HEK293 (cell line): ENCODE measurements around the gene CNRIP1.

Experiments
- ATF2 ChIP-seq: fragments of 450-650 bp; formaldehyde crosslinking; IDR thresholded peaks from 2 replicates; pipeline ENCODE4 v1.5.1; 2016; ENCODE audit warnings: missing biosample characterization, missing genetic modification characterization, low read depth
- CTCF ChIP-seq: fragments of 450-650 bp; formaldehyde crosslinking; IDR thresholded peaks from 2 replicates; pipeline ENCODE4 v1.5.1; 2016; ENCODE audit warnings: missing biosample characterization, missing genetic modification characterization
- PBX3 ChIP-seq: sonication (generic); formaldehyde crosslinking; IDR thresholded peaks from 2 replicates; pipeline ENCODE4 v1.8.1; 2022; ENCODE audit warnings: mild to moderate bottlenecking, moderate library complexity, missing genetic modification reagents
- RBAK ChIP-seq: fragments of 450-650 bp; formaldehyde crosslinking; IDR thresholded peaks from 2 replicates; pipeline ENCODE4 v1.5.1; 2016; ENCODE audit warnings: missing biosample characterization, missing genetic modification characterization
- ZBTB1 ChIP-seq: fragments of 450-650 bp; formaldehyde crosslinking; IDR thresholded peaks from 2 replicates; pipeline ENCODE4 v1.5.1; 2016; ENCODE audit warnings: missing biosample characterization, missing genetic modification characterization
- ZBTB21 ChIP-seq: fragments of 450-650 bp; formaldehyde crosslinking; IDR thresholded peaks from 2 replicates; pipeline ENCODE4 v1.5.1; 2017; ENCODE audit warnings: missing biosample characterization, missing genetic modification characterization
- ZBTB8A ChIP-seq: fragments of 450-650 bp; formaldehyde crosslinking; IDR thresholded peaks from 2 replicates; pipeline ENCODE4 v1.5.1; 2016; ENCODE audit warnings: missing biosample characterization, missing genetic modification characterization
- ZNF114 ChIP-seq: fragments of 450-650 bp; formaldehyde crosslinking; IDR thresholded peaks from 2 replicates; pipeline ENCODE4 v1.5.0; 2017; ENCODE audit warnings: missing biosample characterization, missing genetic modification characterization
- ZNF146 ChIP-seq: fragments of 450-650 bp; formaldehyde crosslinking; IDR thresholded peaks from 2 replicates; pipeline ENCODE4 v1.5.1; 2016; ENCODE audit warnings: missing biosample characterization, missing genetic modification characterization
- ZNF449 ChIP-seq: fragments of 450-650 bp; formaldehyde crosslinking; IDR thresholded peaks from 2 replicates; pipeline ENCODE4 v1.5.1; 2017; ENCODE audit warnings: missing biosample characterization, mild to moderate bottlenecking, missing genetic modification characterization, moderate library complexity
- ZNF513 ChIP-seq: fragments of 450-650 bp; IDR thresholded peaks from 2 replicates; pipeline ENCODE4 v1.5.1; 2018; ENCODE audit warnings: missing biosample characterization, missing genetic modification characterization
- ZNF521 ChIP-seq: fragments of 450-650 bp; formaldehyde crosslinking; IDR thresholded peaks from 2 replicates; pipeline ENCODE4 v1.5.1; 2017; ENCODE audit warnings: missing biosample characterization, mild to moderate bottlenecking, missing genetic modification characterization
- ZNF624 ChIP-seq: fragments of 450-650 bp; formaldehyde crosslinking; IDR thresholded peaks from 2 replicates; pipeline ENCODE4 v1.5.1; 2017; ENCODE audit warnings: missing biosample characterization, missing genetic modification characterization
- ZNF670 ChIP-seq: fragments of 450-650 bp; formaldehyde crosslinking; IDR thresholded peaks from 2 replicates; pipeline ENCODE4 v1.5.1; 2016; ENCODE audit warnings: missing biosample characterization, missing genetic modification characterization, low read depth

GRCh38 chr2:68291314-68291713, 28.4 kb downstream of the CNRIP1 start:
- TF ChIP-seq ZNF146 (tag by site-specific recombination) (no peak), RBAK (tag by site-specific recombination) (no peak), ZBTB8A (tag by site-specific recombination) (no peak), ZNF624 (tag by site-specific recombination) (no peak), CTCF (tag by site-specific recombination) (no peak), ATF2 (tag by site-specific recombination) (no peak), ZBTB21 (no peak), ZNF521 (tag by site-specific recombination) (no peak), ZNF513 (no peak), PBX3 (no peak), ZNF449 (tag by site-specific recombination) (no peak), ZBTB1 (no peak), ZNF670 (no peak), ZNF114 (tag by site-specific recombination) (no peak)
